ENCODE data around the gene SIX5.

DNA sequence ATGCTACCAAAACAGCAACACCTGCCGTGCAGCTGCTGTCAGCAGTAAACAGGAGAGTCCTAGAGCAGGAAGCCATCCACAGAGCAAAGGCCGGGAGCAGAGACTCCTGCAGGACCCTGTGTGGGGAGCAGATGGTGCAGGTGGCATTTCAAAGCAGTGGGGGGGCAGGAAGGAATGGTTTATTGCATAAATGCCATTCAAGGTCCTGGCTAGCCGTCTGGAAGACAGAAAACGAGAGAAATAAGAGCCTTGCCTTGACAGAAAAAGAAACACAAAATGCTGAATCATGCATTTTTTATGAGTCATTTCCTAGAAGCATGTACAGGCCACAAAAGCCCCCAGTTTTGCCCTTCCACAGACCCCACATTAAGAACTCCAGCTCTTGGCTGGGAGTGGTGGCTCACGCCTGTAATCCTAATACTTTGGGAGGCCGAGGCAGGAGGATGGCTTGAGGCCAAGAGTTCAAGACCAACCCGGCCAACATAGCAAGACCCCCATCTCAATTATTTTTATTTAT lies 40.6 kb upstream of the SIX5 start:
- TF ChIP-seq CTCF (IDR thresholded peaks at IDR 0.05; ENCODE audit: borderline replicate concordance, extremely low read depth, low read length, poor library complexity, severe bottlenecking) (no peak), EZH2 (IDR thresholded peaks at IDR 0.05; ENCODE audit: borderline replicate concordance, low read depth, low read length, severe bottlenecking) (no peak)
